ENCODE measurements around the gene SH2B3.

The SH2B3 gene

DNA sequence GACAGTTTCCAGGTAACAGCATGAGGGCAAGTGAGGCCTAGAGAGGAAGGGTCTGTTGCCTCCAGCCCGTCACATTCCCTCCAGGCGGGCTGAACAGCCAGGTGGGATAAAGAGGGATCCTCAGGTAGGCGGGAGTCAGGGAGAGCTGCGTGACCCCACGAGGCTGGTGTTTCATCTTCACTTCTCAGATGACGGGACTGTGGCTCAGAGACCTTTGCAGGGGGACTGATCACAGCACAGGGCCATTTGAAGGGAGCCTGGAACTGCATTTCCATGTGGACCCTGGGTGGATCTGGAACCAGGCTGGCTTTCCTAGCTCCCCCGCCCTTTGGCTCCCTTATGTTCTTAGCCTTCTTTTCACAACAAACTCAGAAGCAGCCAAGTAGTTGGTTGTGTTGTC is 37.4 kb downstream of the SH2B3 start:
- TF ChIP-seq CTCF (IDR thresholded peaks at IDR 0.05): no peak
- Histone ChIP-seq H3K27me3 (no peaks in the 10 kb centered on the region), H3K36me3 (peaks cover 6 to 58% (median 47%) of the 10 kb centered on the region in 3 donors), H3K4me3 (no peak overlapping the region), H3K9me3 (no peaks in the 10 kb centered on the region), H3K4me1 (peaks cover 0 to 38% (median 21%) of the 10 kb centered on the region in 4 donors), H3K27ac (peak overlapping the region in 1 of 2 donors; percentile 12)
- DNase-seq: peak in 1 of 2 donors; percentile 51
- intact Hi-C loops (cut with DNase I; ENCODE audit: low total_unique reads): no loop called here

GRCh38 chr12:111443586-111443985 is 37.9 kb downstream of the SH2B3 start:
- TF ChIP-seq CTCF (IDR thresholded peaks at IDR 0.05): no peak
- no peak overlapping the region for H3K27ac ChIP-seq
- H3K9me3 ChIP-seq: no peaks in the 10 kb centered on the region
- H3K27me3 ChIP-seq: no peaks in the 10 kb centered on the region
- peaks cover 0 to 33% (median 18%) of the 10 kb centered on the region in 4 donors for H3K4me1 ChIP-seq
- peak in 1 of 2 donors; percentile 53 for DNase-seq
- H3K4me3 ChIP-seq: no peak overlapping the region
- peaks cover 10 to 63% (median 52%) of the 10 kb centered on the region in 3 donors for H3K36me3 ChIP-seq
- intact Hi-C loops (cut with DNase I; ENCODE audit: low total_unique reads): no loop called here

- peak overlapping the region; percentile 18 to 29 for H3K27ac ChIP-seq
- peaks cover 0 to 29% (median 17%) of the 10 kb centered on the region in 4 donors for H3K4me1 ChIP-seq
- intact Hi-C loops (cut with DNase I; ENCODE audit: low total_unique reads): no loop called here
- no peaks in the 10 kb centered on the region for H3K27me3 ChIP-seq
- no peak for TF ChIP-seq CTCF (IDR thresholded peaks at IDR 0.05)
- no peaks in the 10 kb centered on the region for H3K9me3 ChIP-seq
- peaks cover 10 to 71% (median 57%) of the 10 kb centered on the region in 3 donors for H3K36me3 ChIP-seq
- no peak for DNase-seq
- H3K4me3 ChIP-seq: no peak overlapping the region
Observed at GRCh38 chr12:111444314-111444924, 38.7 kb downstream of the SH2B3 start.

DNA sequence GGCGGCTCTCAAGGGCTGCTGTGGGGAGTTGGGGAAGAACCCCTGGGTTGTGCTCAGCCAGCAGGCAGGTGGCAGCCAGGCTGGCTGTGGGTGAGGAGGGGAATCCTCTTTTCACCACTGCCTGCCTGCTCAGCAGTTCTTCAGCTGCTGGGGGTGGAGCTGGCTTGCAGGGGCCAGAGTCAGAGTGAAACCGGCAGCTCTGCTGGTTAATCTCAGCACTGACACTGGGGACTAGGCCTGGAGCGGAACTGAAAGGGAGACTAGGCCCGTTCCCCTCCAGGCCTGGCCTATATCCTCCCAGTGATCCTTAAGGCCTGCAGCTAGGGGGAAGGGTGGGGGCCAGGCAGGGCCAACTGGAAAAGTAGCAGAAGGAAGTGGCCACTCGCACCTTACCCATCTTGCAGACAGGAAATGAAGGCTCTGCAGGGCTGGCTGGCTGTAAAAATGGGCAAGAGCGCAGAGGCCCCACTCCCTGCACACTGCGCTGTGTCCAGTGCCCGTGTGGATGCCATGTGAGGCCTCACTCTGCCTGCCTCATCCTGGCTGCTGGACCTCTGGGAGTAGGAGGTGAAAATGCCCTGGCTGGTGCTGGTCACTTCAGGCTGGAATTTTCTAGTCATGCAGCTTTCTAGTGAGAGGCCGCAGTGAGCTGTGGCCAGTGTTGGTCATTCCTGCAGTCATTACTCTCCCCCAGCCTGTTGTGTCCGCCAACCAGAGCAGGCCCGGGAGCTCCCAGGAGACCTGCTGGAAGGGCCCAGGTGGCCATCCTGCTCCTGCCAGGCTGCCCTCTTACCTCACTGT is 39.4 kb downstream of the SH2B3 start:
- Histone ChIP-seq H3K27me3 (no peaks in the 10 kb centered on the region), H3K4me3 (no peak overlapping the region), H3K9me3 (no peaks in the 10 kb centered on the region), H3K27ac (peak overlapping the region; percentile 18 to 29), H3K36me3 (peaks cover 10 to 78% (median 64%) of the 10 kb centered on the region in 3 donors), H3K4me1 (peaks cover 0 to 29% (median 17%) of the 10 kb centered on the region in 4 donors)
- DNase-seq: peak; percentile 77 to 85
- intact Hi-C loops (cut with DNase I; ENCODE audit: low total_unique reads): no loop called here
- TF ChIP-seq CTCF (IDR thresholded peaks at IDR 0.05): no peak

- intact Hi-C loops (cut with DNase I; ENCODE audit: low total_unique reads): no loop called here
- peak in 1 of 2 donors; percentile 68 for DNase-seq
- Histone ChIP-seq H3K4me3 (no peak overlapping the region), H3K27me3 (no peaks in the 10 kb centered on the region), H3K9me3 (no peaks in the 10 kb centered on the region), H3K27ac (peak overlapping the region; percentile 18 to 29), H3K4me1 (peaks cover 0 to 29% (median 17%) of the 10 kb centered on the region in 4 donors), H3K36me3 (peaks cover 10 to 86% (median 72%) of the 10 kb centered on the region in 3 donors)
- TF ChIP-seq CTCF (IDR thresholded peaks at IDR 0.05): no peak
Observed at GRCh38 chr12:111445726-111446581, 40.2 kb downstream of the SH2B3 start.
